ENCODE data around the gene SLC25A25.

GRCh38 chr9:128106181-128106939 lies 38.3 kb downstream of the SLC25A25 start:
- TF ChIP-seq REST (IDR thresholded peaks at IDR 0.05; ENCODE audit: insufficient read depth in 1 of 2, low read depth in 2 of 2, low read length in 1 of 2) (no peak), POLR2AphosphoS5 (IDR thresholded peaks at IDR 0.05; ENCODE audit: low read depth, low read length) (no peak), TCF7L2 (IDR thresholded peaks at IDR 0.05; ENCODE audit: low read depth, low read length) (no peak)
- TF ChIP-seq, protein P1, sequence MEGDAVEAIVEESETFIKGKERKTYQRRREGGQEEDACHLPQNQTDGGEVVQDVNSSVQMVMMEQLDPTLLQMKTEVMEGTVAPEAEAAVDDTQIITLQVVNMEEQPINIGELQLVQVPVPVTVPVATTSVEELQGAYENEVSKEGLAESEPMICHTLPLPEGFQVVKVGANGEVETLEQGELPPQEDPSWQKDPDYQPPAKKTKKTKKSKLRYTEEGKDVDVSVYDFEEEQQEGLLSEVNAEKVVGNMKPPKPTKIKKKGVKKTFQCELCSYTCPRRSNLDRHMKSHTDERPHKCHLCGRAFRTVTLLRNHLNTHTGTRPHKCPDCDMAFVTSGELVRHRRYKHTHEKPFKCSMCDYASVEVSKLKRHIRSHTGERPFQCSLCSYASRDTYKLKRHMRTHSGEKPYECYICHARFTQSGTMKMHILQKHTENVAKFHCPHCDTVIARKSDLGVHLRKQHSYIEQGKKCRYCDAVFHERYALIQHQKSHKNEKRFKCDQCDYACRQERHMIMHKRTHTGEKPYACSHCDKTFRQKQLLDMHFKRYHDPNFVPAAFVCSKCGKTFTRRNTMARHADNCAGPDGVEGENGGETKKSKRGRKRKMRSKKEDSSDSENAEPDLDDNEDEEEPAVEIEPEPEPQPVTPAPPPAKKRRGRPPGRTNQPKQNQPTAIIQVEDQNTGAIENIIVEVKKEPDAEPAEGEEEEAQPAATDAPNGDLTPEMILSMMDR (IDR thresholded peaks at IDR 0.05): no peak
